Activated naive CD4-positive, alpha-beta T cell treated with anti-CD3 and anti-CD28 coated beads, Interleukin-2, amount 10 ng/mL, durations not matched to agents 7 days and 5 days (primary cell): ENCODE measurements around the gene YIPF1.
A peak's percentile ranks its signal among the peaks of the same experiment; 100 is the strongest.

ENCODE experiments used
- CTCF ChIA-PET: fragments of 350-600 bp; sonication (Branson Sonifier 250); formaldehyde crosslinking; loops from one replicate; lab custom pipeline; 2021; ENCODE audit warnings: antibody characterized with exemption; lab: Charles Lee
- DNase-seq: peaks from one replicate; pipeline ENCODE4 v3.0.0-alpha.2; 2020
- H3K27ac Mint-ChIP-seq: one replicate; pipeline ENCODE4 v1.8.0; 2021; ENCODE audit warnings: mild to moderate bottlenecking, moderate library complexity, mixed read lengths
- H3K27me3 Mint-ChIP-seq: one replicate; pipeline ENCODE4 v1.8.0; 2021; ENCODE audit warnings: mild to moderate bottlenecking, mixed read lengths
- H3K36me3 Mint-ChIP-seq: one replicate; pipeline ENCODE4 v1.8.0; 2021; ENCODE audit warnings: mixed read lengths
- H3K4me1 Mint-ChIP-seq: one replicate; pipeline ENCODE4 v1.8.0; 2021; ENCODE audit warnings: mixed read lengths
- H3K4me3 Mint-ChIP-seq: one replicate; pipeline ENCODE4 v1.8.0; 2021; ENCODE audit warnings: mild to moderate bottlenecking, moderate library complexity, mixed read lengths
- H3K9me3 Mint-ChIP-seq: one replicate; pipeline ENCODE4 v1.8.0; 2021; ENCODE audit warnings: mixed read lengths

Gene YIPF1

GRCh38 chr1:53850082-53850673 lies 39.4 kb downstream of the YIPF1 start:
- no peak overlapping the region for H3K4me3 Mint-ChIP-seq
- peaks cover 21% of the 10 kb centered on the region for H3K36me3 Mint-ChIP-seq
- H3K27ac Mint-ChIP-seq, result no peak overlapping the region
- DNase-seq, result no peak
- no peaks in the 10 kb centered on the region for H3K4me1 Mint-ChIP-seq
- no peaks in the 10 kb centered on the region for H3K9me3 Mint-ChIP-seq
- CTCF ChIA-PET, result interaction anchor here (0.7 to 2.4 kb wide), 4 partner anchors 8 to 360 kb away, joined by 3 to 13 read pairs (median 4); no protein-coding TSS in a partner anchor
- peaks cover 6% of the 10 kb centered on the region for H3K27me3 Mint-ChIP-seq

- CTCF ChIA-PET, result interaction anchor here (1.3 to 2.1 kb wide), 2 partner anchors 12 to 102 kb away, joined by 4 to 10 read pairs; no protein-coding TSS in a partner anchor
- no peaks in the 10 kb centered on the region for H3K9me3 Mint-ChIP-seq
- H3K4me1 Mint-ChIP-seq, result no peaks in the 10 kb centered on the region
- H3K4me3 Mint-ChIP-seq, result no peak overlapping the region
- H3K27ac Mint-ChIP-seq, result no peak overlapping the region
- no peak for DNase-seq
- peaks cover 14% of the 10 kb centered on the region for H3K27me3 Mint-ChIP-seq
- H3K36me3 Mint-ChIP-seq, result peaks cover 16% of the 10 kb centered on the region
Observed at GRCh38 chr1:53847980-53848379, 41.6 kb downstream of the YIPF1 start.

DNA sequence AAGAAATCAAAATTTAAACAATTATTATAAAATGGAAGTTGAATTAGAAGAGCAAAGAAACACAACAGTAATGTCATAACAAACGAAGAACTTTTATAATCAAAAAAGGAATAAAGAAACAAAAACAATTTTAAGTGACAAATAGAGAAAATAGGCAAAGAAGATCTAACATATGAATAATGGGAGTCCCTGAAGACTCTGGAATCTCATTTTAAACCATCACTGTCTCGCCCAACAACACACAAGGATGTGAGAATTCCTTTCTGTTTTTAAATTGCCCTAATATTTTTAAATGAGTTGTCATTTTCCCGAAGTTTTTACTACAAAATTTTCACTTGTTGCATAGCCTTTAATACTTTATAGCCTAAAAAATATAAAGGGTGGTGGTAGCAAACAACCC lies 47.2 kb downstream of the YIPF1 start:
- Mint-ChIP-seq H3K4me3 (no peak overlapping the region), H3K4me1 (peaks cover 16% of the 10 kb centered on the region), H3K27me3 (peaks cover 20% of the 10 kb centered on the region), H3K9me3 (peaks cover 8% of the 10 kb centered on the region), H3K27ac (no peak overlapping the region), H3K36me3 (peaks cover 4% of the 10 kb centered on the region)
- no peak for DNase-seq
- CTCF ChIA-PET, result no interaction called here

DNA sequence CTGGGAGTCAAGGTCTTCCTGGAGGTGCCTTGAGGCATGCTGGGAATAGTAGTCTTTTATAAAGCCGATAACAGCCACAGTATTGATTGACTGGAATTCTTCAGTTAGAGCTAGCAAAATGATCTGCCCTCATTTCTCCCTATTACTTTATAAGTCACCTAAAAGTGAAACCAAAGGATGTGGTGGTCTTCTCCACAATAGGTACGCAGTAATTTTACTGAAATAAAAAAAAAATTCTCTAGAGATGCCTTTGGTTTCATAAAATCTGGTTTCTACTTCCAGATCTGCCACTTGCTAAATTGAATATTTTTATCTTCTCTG lies 51.0 kb downstream of the YIPF1 start:
- CTCF ChIA-PET, result no interaction called here
- DNase-seq, result no peak
- peak overlapping the region; percentile 98 for H3K4me3 Mint-ChIP-seq

DNA sequence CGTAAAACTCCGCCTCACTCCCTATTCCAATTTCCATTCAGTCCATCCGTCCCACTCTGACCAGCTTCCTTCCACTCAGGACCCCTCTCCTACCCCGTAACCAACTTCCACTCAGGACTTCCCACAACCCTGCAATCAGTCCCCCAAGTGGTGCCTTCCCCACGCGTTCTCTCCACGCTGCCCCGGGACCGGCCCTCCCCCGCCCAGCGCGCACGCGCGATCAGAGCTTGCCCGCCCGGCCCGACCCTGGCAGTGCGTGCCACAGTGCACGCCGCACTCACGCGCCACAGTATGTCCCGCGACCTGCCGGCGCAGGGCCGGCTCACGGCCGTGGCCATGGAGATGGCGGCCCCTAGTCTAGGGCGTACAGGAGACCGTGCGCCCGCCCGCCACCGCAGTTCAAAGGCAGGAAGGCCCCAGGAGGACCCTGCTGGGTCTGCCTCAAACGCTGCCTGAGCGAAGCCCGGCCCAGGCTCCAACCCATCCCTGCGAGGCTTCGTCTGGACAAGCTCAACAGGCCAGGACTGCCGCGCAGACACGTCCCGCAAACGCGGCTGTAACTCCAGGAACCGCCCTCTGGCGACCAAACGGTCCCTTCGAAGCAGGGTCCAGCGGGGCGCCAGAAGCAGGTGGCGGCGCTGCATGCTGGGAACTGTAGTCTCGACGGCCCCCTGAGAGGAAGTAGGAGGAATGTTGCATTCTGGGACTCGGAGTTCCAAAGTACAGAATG lies 51.5 kb downstream of the YIPF1 start, which contains the start of gene NDC1:
Gene NDC1, minus strand, starts transcription at position 373 of the 730 bp plus-strand sequence. Its CDS starts 35 bp downstream, at position 338.
- H3K27ac Mint-ChIP-seq, result peak within 1 kb of the TSS; percentile 98
- H3K4me1 Mint-ChIP-seq, result peaks cover 31% of the 10 kb centered on the region
- peaks cover 10% of the 10 kb centered on the region for H3K27me3 Mint-ChIP-seq
- CTCF ChIA-PET, result interaction anchor here (0.5 kb wide), 1 partner anchor 121 kb away, joined by 3 read pairs; no protein-coding TSS in a partner anchor
- peaks cover 8% of the 10 kb centered on the region for H3K9me3 Mint-ChIP-seq
- H3K36me3 Mint-ChIP-seq, result peaks cover 9% of the 10 kb centered on the region
- peak within 1 kb of the TSS; percentile 98 for H3K4me3 Mint-ChIP-seq
- peak; percentile 94 for DNase-seq

More for the DNA sequence above, 51.0 kb downstream of the YIPF1 start:
- H3K27ac Mint-ChIP-seq, result peak overlapping the region; percentile 98
- H3K27me3 Mint-ChIP-seq, result peaks cover 10% of the 10 kb centered on the region
- H3K9me3 Mint-ChIP-seq, result peaks cover 8% of the 10 kb centered on the region
- H3K4me1 Mint-ChIP-seq, result peaks cover 31% of the 10 kb centered on the region
- H3K36me3 Mint-ChIP-seq, result peaks cover 9% of the 10 kb centered on the region

GRCh38 chr1:53837646-53837923 lies 52.0 kb downstream of the YIPF1 start:
- H3K27me3 Mint-ChIP-seq, result peaks cover 8% of the 10 kb centered on the region
- H3K9me3 Mint-ChIP-seq, result peaks cover 7% of the 10 kb centered on the region
- CTCF ChIA-PET, result interaction anchor here (0.9 kb wide), 1 partner anchor 26 kb away, joined by 4 read pairs; no protein-coding TSS in a partner anchor
- peak overlapping the region; percentile 98 for H3K4me3 Mint-ChIP-seq
- H3K4me1 Mint-ChIP-seq, result peaks cover 33% of the 10 kb centered on the region
- DNase-seq, result no peak
- H3K36me3 Mint-ChIP-seq, result peaks cover 9% of the 10 kb centered on the region
- peak overlapping the region; percentile 98 for H3K27ac Mint-ChIP-seq

DNA sequence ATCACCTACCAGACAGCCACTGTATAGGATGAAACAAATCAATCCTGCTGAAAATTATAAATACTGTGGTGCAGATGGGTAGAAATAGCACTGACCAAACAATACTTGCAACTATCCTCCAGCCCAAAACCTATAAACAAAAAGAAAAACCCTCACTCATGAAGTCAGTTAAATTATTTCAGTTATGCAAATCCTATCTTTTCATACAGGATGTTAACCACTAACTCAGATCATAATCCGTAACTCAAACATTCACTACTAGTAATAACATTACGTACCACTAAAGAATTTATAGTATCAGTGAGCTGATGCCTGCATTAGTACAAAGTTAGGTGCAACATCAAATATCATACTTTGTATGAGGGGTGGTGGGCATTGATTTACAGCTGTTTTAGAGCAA lies 54.1 kb downstream of the YIPF1 start:
- Mint-ChIP-seq H3K4me1 (peaks cover 35% of the 10 kb centered on the region), H3K27me3 (no peaks in the 10 kb centered on the region), H3K27ac (no peak overlapping the region)

DNA sequence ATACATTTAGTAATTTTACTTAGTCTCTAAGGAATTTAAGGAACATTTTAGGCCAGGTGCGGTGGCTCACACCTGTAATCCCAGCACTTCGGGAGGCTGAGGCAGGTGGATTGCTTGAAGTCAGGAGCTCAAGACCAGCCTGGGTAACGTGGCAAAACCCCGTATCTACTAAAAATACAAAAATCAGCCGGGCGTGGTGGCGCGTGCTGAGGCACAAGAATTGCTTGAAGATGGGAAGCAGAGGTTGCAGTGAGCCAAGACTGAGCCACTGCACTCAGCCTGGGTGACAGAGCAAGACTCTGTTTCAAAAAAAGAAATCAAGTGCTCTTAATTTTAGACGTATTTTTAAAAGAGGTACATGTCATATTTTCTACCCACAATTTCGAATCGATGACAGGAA lies 54.8 kb downstream of the YIPF1 start:
- Mint-ChIP-seq H3K4me3 (no peak overlapping the region), H3K36me3 (peaks cover 12% of the 10 kb centered on the region), H3K4me1 (peaks cover 35% of the 10 kb centered on the region), H3K9me3 (no peaks in the 10 kb centered on the region), H3K27me3 (no peaks in the 10 kb centered on the region), H3K27ac (no peak overlapping the region)
- no peak for DNase-seq
- CTCF ChIA-PET, result no interaction called here

More for the DNA sequence above, 54.1 kb downstream of the YIPF1 start:
- no peak for DNase-seq
- no peak overlapping the region for H3K4me3 Mint-ChIP-seq
- no peaks in the 10 kb centered on the region for H3K9me3 Mint-ChIP-seq
- CTCF ChIA-PET, result interaction anchor here (0.7 to 1.0 kb wide), 2 partner anchors 9 to 124 kb away, joined by 3 read pairs; no protein-coding TSS in a partner anchor
- H3K36me3 Mint-ChIP-seq, result peaks cover 11% of the 10 kb centered on the region

DNA sequence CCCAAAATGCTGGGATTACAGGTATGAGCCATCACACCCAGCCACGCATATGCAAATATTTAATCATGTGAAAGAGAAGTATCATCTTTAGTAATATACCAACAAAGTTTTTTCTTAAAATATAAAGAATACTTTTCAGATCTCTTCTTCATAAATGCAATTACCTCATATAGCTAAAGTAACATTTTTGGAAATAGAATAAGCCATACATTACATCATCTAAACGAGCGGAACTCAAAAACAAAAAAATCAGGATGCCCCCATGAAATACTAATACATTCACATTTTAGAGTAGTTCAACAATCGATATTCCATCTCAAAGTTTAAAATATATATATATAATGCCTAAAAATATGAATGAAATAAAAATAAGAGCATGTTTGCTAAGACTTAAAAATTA lies 56.2 kb downstream of the YIPF1 start:
- no peaks in the 10 kb centered on the region for H3K27me3 Mint-ChIP-seq
- H3K4me3 Mint-ChIP-seq, result no peak overlapping the region
- no peak for DNase-seq
- H3K36me3 Mint-ChIP-seq, result peaks cover 18% of the 10 kb centered on the region
- H3K4me1 Mint-ChIP-seq, result peaks cover 25% of the 10 kb centered on the region
- H3K9me3 Mint-ChIP-seq, result no peaks in the 10 kb centered on the region
- CTCF ChIA-PET, result no interaction called here
- no peak overlapping the region for H3K27ac Mint-ChIP-seq

GRCh38 chr1:53826367-53826766 lies 63.2 kb downstream of the YIPF1 start:
- Mint-ChIP-seq H3K9me3 (no peaks in the 10 kb centered on the region), H3K4me3 (no peak overlapping the region), H3K27ac (no peak overlapping the region), H3K27me3 (no peaks in the 10 kb centered on the region), H3K4me1 (no peaks in the 10 kb centered on the region), H3K36me3 (peaks cover 31% of the 10 kb centered on the region)
- no peak for DNase-seq
- CTCF ChIA-PET, result interaction anchor here (0.8 kb wide), 1 partner anchor 9 kb away, joined by 3 read pairs; no protein-coding TSS in a partner anchor

- Mint-ChIP-seq H3K36me3 (peaks cover 32% of the 10 kb centered on the region), H3K27ac (no peak overlapping the region), H3K9me3 (no peaks in the 10 kb centered on the region), H3K4me1 (no peaks in the 10 kb centered on the region), H3K4me3 (no peak overlapping the region), H3K27me3 (no peaks in the 10 kb centered on the region)
- CTCF ChIA-PET, result no interaction called here
- DNase-seq, result no peak
Observed at GRCh38 chr1:53825306-53825705, 64.3 kb downstream of the YIPF1 start.

GRCh38 chr1:53822931-53823330 lies 66.7 kb downstream of the YIPF1 start:
- H3K9me3 Mint-ChIP-seq, result no peaks in the 10 kb centered on the region
- H3K4me3 Mint-ChIP-seq, result no peak overlapping the region
- no peaks in the 10 kb centered on the region for H3K4me1 Mint-ChIP-seq
- CTCF ChIA-PET, result interaction anchor here (0.7 kb wide), 1 partner anchor 13 kb away, joined by 3 read pairs; no protein-coding TSS in a partner anchor
- H3K27me3 Mint-ChIP-seq, result no peaks in the 10 kb centered on the region
- no peak for DNase-seq
- no peak overlapping the region for H3K27ac Mint-ChIP-seq
- peaks cover 42% of the 10 kb centered on the region for H3K36me3 Mint-ChIP-seq

DNA sequence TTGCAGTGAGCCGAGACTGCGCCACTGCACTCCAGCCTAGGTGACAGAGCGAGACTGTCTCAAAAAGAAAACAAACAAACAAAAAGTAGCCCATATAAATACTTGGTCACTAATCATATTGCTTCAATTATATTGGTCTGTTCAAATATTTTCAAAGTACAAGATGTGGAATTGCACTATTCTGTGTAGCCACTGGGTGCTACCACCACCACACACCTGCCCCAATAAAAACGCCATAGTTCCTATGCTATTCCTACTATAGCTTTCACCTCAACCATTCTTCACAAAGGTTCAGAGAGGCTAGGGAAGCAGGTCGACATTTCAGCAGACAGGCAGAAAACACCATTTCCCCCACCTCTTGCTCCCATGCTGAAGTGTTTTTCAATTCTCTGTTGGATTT lies 68.2 kb downstream of the YIPF1 start:
- H3K4me3 Mint-ChIP-seq, result no peak overlapping the region
- CTCF ChIA-PET, result interaction anchor here (0.9 kb wide), 1 partner anchor 12 kb away, joined by 3 read pairs; no protein-coding TSS in a partner anchor
- no peaks in the 10 kb centered on the region for H3K4me1 Mint-ChIP-seq
- no peaks in the 10 kb centered on the region for H3K9me3 Mint-ChIP-seq
- H3K27ac Mint-ChIP-seq, result no peak overlapping the region
- no peaks in the 10 kb centered on the region for H3K27me3 Mint-ChIP-seq
- H3K36me3 Mint-ChIP-seq, result peaks cover 47% of the 10 kb centered on the region
- no peak for DNase-seq

GRCh38 chr1:53819387-53819786 lies 70.2 kb downstream of the YIPF1 start:
- DNase-seq, result no peak
- Mint-ChIP-seq H3K9me3 (no peaks in the 10 kb centered on the region), H3K4me3 (no peak overlapping the region), H3K27me3 (no peaks in the 10 kb centered on the region), H3K36me3 (peaks cover 55% of the 10 kb centered on the region), H3K27ac (no peak overlapping the region), H3K4me1 (peaks cover 8% of the 10 kb centered on the region)
- CTCF ChIA-PET, result interaction anchor here (0.8 to 1.3 kb wide), 3 partner anchors 8 to 140 kb away, joined by 3 to 4 read pairs (median 4); no protein-coding TSS in a partner anchor
